Activated gamma-delta T cell (primary cell): Measurements from ENCODE around the gene DUT.
"Not testable (repeated sequence)": the region's sequence is repeated elsewhere in the genome, so short reads cannot be mapped to it uniquely, and the experiment has no call there.

Source experiments
- DNase-seq: peaks from one replicate; lab custom pipeline; 2025; lab: John Stamatoyannopoulos, UW
- total RNA-seq, 2 donors: gene quantifications; one replicate each; lab custom pipeline; 2026; lab: John Stamatoyannopoulos, UW

The DUT gene
- 75.6 to 80.3 reads per million in 2 donors for total RNA-seq

DNA sequence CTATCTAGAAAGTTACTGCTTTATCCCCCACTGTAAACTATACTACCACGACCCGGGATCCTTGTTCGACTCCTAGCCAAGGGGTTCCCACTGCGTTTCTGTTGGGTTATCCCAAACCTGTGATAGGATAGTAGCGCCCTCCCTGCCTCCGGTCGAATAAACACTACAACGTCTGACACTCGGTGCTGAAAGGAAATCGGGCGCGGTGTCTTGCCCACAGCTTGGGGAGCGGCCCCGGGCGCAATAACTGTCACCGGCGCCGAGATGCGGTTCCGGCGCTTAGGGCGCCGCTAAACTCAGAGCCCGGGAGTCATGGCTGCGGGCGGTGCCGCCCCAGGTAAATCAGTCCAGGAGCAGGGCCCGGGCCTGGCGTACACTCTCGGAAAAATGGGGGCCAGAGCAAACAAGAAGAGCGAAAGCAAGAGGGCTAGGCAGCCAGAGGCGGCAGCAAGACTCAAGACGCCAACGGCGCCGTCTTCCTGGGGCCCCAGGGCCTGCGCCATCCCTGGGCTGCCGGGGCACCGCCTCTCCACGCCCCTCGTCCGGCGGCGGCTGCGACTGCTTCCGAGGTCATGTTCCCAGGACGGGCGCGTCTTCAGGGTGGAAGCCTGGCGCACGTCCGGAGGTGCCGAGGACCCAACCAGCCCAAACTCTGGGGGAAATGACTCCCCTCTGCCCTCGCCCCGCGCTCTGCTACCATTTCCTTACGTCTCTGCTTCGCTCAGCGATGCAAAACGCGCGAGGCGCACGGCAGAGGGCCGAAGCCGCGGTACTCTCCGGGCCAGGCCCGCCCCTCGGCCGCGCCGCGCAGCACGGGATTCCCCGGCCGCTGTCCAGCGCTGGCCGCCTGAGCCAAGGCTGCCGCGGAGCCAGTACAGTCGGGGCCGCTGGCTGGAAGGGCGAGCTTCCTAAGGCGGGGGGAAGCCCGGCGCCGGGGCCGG, at the start of gene DUT:
Gene DUT, plus strand, starts transcription at position 575 of the 941 bp plus-strand sequence. Its CDS starts 87 bp downstream, at position 662.
- peak; percentile 63 for DNase-seq

DNA sequence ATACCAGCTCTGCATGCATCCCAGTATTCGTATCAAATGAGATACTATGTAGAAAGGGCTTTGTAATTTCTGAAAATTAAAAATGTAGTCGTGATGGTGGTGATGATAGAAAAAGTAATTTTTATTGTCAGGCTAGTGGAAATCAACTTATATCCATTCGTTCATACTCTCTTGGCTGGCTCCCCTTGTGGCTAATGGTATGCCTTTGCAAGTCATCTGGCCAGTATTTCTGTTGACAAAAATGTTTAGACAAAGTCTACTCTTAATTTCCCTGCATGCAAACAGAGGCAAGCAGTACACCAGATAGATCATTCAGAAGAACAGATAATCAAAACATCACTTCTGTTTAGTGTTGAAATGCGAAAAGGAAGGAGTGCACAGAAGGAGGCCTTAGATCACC, 49.6 kb upstream of the DUT start:
- DNase-seq: no peak

DNA sequence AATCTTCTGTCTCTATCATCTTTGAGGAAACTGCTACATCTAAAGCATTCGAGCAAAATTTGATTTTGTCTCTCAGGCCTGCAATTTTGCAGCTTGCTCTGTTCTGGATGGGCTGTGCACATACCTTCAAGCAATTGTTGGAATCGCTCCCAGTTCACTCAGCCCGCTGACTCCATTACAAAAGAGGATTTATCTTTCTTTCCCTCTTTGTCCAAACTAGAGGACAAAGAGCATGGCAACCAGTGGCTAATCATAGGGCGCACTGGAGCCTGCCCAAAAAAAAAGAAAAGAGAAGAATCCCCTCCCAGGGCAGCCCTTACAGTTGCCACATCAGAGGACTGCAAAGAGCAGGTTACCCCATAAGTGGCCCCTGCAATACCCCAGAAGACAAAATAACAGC, 49.0 kb upstream of the DUT start:
- DNase-seq: no peak

DNA sequence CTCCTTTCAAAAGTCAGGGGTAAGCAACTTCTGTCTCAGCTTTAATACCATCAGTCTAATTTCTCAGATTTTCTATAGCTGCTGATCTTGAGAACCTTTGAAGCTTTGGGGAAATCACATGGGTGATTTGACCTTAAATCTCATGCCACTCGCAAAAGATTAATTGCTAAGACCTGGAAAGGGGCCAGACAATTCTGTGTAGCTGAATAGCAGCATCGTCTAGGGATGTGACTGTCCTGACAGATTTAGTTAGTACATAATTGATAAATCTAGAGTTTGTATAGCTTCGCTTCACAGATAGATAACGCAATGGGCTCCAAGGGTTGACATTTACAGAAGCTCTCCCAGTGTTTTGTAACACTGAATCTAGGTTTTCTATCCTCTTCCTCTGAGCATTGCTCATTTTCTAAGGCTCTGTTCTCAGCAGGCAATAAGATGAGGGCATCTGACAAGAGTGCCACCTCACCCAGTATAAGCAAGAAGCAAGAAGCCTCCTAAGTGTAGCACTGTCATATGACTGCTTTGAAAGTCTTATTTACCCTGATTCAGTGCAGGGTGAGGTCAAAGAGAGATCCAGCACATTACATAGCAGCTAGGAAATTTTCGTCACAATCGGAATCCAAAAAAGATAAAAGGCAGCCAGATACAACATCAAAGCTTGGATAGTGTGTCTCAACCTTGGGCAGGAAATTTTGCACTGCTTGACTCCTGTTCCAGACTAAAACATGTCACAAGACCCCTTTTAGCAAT, 47.7 kb upstream of the DUT start:
- DNase-seq: no peak

DNA sequence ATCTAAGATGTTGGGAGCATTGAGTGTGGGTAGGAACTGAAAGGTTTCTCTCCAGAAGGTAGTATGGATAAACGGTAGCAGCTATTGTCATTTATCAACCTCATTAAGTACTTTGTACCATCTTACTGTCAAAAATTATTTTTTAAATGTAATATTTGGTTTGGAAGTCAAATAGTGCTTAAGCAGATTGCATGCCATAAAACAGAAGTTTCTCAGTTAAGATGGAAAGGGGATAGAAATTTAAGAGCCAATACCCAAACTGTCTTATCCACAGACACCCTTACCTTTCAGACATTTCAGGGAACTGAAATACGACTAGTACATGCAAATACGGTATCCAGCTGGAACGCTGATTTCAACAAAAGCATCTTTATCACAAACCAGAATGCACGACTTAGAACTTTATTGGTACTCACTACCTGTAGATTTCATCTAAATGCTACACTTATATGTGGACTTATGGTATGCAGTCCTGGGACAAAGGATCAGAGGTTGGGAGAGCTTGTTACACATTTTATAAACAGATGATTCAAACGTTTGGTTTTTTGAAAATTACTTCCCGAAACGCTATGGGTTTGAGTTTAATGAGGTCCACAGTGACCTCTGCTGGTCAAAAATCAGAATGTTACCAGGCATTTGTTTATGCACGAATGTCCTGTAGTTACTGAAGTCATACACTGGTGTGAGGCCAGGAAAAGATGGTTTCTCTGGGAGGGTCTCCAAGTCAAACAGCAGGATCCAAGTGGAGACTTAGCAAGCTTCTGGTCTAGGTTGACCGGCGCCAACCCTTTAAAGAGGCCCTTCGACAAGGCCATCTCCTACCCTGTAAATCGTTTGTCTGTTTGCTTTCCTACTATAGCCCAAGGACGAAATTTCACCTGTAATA, 45.7 kb upstream of the DUT start:
- no peak for DNase-seq

DNA sequence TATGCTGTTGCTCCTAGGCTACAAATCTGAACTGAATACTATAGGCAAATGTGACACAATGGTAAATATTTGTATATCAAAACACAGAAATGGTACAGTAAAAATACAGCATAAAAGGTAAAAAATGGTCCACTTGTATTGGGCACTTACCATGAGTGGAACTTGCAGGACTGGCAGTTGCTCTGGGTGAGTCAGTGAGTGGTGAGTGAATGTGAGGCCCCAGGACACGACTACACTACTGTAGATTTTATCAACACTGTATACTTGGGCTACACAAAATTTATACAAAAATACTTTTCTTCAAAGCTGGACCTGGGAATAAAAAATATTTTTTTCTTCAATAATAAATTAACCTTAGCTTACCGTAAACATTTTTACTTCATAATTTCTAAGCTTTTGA, 41.6 kb upstream of the DUT start:
- DNase-seq: no peak

DNA sequence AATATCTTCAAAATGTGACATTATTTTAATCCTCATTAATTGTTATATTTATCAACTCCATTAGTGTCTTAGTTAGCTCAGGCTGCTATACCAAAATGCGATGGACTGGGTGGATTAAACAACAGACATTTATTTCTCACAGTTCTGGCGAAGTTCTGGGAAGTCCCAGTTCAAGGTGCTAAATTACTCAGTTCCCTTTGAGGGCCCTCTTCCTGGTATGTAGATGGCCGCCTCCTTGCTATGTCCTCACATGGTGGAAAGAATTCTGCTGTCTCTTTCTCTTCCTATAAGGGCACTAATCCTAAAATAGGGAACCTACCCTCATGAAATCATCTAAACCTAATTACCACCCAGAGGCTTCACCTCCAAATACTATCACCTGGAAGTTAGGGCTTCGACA, 38.8 kb upstream of the DUT start:
- no peak for DNase-seq

DNA sequence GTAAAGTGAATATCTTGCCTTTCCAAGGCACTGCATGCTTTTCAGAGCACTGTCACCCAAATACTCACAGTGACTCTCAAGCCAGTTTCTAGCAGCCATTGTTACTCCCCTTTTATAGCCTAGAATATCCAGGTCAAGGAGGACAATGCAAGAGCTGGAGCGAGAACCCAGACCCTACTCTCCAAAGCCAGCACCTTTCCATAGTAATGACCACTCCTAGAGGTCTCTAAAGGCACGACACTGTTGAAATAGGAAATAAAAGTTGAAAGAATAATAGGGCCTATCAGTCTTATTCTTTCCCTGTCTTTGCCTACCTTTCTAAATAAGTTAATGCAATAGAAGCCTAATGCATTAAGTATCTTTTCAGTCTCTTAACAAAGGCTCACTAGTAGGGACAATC, 33.6 kb upstream of the DUT start:
- DNase-seq: no peak

DNA sequence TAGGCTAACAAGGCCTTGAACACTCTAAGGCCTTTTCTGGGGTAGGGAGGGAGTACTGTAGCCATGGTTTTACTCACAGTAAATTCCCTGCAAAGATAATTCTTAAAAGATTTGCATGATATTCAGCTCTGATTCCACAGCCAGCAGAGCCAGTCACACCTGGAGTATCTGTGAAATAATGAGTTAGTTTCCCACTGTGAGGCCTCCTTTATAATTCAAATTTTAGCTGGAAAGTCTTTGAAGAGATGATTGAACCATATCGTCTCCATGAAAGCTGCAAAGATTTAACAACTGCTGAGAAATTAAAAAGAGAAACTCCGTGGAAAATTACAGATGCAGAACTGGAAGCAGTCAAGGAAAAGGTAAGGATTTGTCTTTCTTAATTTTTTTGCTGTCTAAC, 32.3 kb upstream of the DUT start:
- DNase-seq: no peak

DNA sequence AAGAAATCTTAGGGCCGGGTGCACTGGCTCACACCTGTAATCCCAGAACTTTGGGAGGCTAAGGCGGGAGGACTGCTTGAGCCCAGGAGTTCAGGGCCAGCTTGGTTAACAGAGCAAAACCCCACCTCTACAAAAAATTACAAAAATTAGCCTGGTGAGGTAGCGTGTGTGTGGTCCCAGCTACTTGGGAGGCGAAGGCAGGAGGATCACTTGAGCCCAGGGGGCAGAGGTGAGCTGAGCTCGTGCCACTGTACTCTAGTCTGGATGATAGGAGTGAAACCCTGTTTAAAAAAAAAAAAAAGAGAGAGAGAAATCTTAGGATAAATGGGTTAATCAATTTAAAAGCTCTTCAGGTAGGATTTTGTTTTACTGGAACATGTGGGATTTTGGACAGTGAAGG, 31.2 kb upstream of the DUT start:
- no peak for DNase-seq

DNA sequence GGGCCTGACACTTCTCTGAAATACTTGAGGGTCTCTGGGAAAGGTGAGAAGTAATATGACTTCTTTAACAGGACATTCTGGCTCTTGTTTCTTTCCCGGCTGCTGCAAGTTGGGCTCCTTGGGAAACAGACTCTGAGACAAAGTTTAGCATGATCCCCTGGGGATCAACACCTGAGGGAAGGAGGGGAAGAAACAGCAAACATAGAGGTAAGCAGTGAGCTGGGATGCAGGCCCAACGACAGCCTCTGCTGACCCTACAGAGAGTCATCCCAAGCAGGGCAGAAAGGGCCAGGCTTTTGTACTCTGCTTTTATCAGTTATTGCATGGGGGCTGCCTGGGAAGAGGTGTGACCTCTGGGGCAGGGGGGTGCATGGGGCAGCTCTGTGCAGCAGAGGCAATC, 26.8 kb upstream of the DUT start:
- no peak for DNase-seq

DNA sequence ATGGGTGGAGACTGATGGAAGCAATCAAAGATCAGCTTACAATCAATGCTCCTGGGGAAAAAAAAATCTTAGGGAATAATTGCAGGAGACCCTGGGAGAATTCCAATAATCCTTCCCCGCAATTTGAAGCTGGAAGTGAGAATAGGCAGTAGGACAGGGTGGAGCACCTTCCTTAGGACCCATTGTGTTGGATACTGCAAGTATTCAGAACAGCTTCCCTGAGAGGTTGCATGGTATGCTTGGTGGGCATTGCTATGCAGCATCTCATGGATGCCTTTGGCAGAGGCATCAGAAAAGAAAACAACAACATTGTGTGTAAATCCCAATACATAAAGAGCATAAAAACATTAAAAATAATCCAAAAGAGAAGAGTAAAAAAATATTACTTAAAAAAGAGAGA, 24.6 kb upstream of the DUT start:
- no peak for DNase-seq

DNA sequence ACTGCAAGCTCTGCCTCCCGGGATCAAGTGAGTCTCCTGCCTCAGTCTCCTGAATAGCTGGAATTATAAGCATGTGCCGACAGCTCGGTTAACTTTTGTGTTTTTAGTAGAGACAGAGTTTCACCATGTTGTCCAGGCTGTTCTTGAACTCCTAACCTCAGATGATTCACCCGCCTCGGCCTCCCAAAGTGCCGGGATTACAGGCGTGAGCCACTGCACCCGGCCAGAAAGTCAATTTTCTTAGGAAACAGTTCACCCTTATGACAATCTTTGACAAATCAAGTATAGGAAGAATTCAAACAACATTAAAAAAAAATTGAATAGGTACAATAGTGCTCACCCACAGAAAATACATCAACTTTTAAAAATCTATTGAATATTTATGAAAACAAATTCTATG, 23.6 kb upstream of the DUT start:
- DNase-seq: no peak

DNA sequence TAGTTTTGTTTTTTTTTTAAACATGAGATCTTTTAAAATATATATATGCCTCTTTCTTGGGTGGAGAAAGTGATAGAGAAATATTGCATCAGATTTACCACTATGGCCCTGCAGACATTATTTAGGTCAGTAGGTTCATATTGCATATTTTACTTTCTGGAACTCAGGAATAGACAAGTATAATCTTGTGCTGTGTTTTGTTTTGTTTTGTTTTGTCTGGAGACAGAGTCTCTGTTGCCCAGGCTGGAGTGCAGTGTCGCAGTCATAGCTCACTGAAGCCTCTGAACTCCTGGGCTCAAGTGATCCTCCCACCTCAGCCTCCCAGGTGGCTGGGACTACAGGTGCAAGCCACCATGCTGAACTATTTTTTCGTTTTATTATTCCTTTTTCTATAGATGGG, 21.5 kb upstream of the DUT start:
- no peak for DNase-seq

DNA sequence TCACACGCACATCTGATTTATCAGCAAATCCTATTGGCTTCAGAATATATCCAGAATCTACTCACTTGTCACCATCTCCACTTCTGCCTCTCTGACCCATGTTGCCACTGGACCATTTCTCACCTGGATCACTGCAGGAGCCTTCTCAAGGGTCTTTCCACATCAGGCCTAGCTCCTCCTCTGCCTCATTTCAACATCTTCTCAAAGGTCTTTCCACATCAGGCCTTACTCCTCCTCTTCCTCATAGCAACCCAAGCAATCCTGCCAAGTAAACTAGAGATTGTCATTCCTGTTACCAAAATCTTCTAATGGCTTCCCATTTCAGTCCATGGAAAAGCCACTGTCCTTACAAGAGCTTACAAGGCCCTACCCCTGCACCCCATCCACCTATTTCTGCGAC, 18.0 kb upstream of the DUT start:
- no peak for DNase-seq

DNA sequence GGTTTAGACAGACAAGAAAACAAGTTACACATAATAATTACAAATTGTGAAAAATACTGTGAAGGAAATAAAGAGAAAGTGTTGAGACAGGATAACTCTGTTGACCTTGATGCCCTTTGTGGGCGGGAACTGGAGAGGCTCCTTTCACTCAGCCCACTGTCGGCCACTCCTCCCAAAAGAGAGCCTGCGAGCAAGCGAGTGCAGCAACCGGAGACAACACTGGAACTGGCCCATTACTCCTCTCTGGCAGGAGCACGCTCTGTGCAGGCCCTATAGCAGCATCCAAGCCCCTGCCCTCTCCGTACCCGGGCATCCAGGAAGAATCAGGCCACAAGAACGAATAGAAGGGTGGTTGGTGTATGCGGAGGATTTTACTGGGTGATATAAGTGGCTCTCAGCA, 16.2 kb upstream of the DUT start:
- no peak for DNase-seq

DNA sequence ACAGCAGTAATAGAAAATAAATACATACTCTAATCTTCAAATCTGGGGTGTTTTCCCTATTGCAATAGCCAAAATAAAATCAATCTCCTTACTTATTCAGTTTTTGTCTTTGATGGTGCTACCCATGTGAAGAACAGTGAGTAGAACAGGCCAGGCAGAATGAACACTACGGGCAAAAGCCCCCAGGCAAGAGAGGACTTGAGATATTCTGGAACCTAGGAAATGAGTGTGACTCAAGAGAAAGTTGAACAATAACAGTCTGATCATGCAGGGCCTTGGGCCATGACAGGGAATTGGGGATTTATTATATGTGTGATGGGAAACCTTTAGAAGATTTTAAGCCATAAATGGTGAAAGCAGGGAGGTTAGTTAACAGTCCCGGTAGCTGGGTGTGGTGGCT, 14.0 kb upstream of the DUT start:
- no peak for DNase-seq

DNA sequence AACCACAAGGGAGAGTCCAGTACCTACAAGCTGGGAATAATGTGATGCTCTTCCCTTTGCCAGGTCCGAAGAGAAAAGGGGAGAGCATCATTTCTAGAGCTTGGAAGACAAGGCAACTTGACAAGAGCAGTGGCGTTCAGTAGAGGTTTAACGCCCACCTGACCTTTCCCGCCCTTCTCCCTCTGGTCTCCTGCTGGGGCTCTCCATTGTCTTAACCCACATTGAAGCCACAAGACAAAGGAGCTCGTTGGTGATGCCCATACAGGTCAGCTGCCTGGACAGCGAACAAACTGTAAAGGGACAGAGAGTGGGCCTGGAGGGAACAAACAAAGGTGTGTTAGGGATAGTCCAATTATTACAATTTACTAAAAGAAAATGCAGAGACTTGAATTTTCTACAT, 13.1 kb upstream of the DUT start:
- no peak for DNase-seq

DNA sequence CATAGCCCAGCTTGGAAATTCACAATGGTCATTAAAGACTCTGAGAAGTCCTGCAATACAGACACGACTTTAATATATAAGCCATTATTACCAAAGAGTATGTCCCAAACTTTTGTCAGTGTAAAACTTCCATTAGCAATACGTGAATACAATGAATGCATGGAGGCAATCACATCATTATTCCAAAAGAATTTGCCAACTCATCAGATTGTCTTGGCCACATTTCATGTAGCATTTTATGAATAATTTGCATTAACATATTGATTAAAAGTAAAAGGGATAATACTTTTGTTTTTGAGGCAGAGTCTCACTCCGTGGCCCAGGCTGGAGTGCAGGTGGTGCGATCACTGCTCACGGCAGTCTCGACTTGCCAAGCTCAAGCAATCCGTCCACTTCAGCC, 7.9 kb upstream of the DUT start:
- no peak for DNase-seq

DNA sequence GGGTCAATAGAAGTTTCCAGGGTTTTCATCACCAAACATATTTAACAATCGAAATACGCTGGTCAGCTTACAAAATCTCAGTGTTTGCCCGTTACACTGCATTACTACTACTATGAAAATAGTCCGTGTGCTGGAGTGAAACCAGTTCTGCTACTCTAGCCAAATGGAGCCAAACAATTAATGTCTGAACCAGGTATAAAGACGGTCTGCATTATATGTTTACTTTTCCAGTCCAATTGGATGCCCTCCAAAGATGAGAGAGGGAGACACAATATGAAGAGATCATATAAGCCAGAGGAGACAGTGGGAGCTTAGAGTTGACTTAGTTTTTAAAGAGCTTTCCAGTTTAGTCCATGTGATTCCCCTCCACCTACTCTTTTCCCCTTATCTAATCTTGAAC, 6.3 kb upstream of the DUT start:
- DNase-seq: no peak

DNA sequence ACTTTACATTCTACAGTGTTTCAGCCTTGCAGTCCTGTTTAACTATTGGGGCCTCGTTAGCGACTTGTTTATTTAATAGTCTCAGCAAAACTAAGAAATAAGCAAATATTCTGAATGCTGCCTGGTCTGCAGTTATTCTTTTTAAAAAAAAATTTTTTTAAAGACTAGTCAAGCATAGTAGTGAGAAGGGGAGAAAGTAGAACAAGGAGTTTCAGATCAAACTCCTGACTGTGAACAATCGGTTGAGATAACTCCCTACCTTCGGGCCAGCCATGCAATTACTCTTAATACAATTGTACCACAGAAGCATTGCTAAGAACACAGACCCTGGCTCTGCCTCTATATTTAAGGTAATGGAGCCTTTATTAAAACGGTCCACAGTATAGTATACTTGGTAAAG, 5.8 kb upstream of the DUT start:
- no peak for DNase-seq

DNA sequence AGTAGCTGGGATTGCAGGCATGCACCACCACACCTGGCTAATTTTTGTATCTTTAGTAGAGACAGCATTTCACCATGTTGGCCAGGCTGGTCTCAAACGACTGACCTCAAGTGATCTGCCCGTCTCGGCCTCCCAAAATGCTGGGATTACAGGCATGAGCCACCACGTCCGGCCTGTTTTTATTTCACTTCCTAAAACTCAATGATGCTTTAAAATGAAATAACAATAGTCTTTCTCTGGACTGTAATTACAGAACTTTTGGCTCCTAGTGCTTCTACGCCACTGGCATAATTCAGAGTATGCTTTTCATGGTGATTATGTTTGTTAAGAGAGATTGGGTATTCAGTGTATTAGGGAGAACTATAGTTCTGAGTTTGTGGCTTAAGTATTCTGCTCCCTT, 5.0 kb upstream of the DUT start:
- not testable (repeated sequence) for DNase-seq
